GM12878 (cell line): ENCODE data around the gene CNN2. TPM values are rescaled to one million over a fixed set of nuclear protein-coding genes. Genes with fewer than 3 reads are reported as not detected.

Source experiments
- ATAC-seq: fragments of 200-7000 bp; cut with Tn5 transposase; 3 replicates; pipeline ENCODE4 v1.9.1; 2020; ENCODE audit warnings: mild to moderate bottlenecking, moderate library complexity
- BruUV-seq: library from RNA; stranded (reverse); fragments of 400-500 nt; replicated peaks from 2 replicates; lab custom pipeline; 2021; lab: Mats Ljungman, UMichigan
- CTCF ChIA-PET: fragments of 300-600 bp; sonication (Branson Sonifier 250); formaldehyde crosslinking; extraction: SDS; loops from one replicate; lab custom pipeline; 2021; ENCODE audit warnings: inconsistent platforms; lab: Yijun Ruan, JAX
- POLR2A ChIA-PET: fragments of 350-600 bp; formaldehyde crosslinking; extraction: SDS; loops from one replicate; lab custom pipeline; 2021; ENCODE audit warnings: inconsistent platforms; lab: Charles Lee
- RAD21 ChIA-PET: fragments of 300-600 bp; sonication (Branson Sonifier 250); formaldehyde crosslinking; loops from one replicate; lab custom pipeline; 2023; ENCODE audit warnings: antibody characterized with exemption; ENCODE audit not compliant: unreplicated experiment; lab: Charles Lee
- SMC1A ChIA-PET: fragments of 300-600 bp; sonication (Branson Sonifier 250); formaldehyde crosslinking; loops from one replicate; lab custom pipeline; 2023; ENCODE audit not compliant: unreplicated experiment, uncharacterized antibody; lab: Charles Lee
- DNase-seq: peaks from one replicate; pipeline ENCODE4 v3.0.0-alpha.2; 2011; ENCODE audit warnings: low read depth, low spot score
- FAIRE-seq: peaks from 3 replicates; lab custom pipeline; 2011; peaks lifted over from hg19 to GRCh38; lab: Jason Lieb, UNC
- H2AFZ ChIP-seq: 2 replicates; pipeline ENCODE4 v1.6.0; 2011; ENCODE audit warnings: low read depth, low read length, control low read depth; ENCODE audit not compliant: control insufficient read depth
- H3K27ac ChIP-seq: 2 replicates; pipeline ENCODE4 v1.5.1; 2011; ENCODE audit warnings: control low read depth; ENCODE audit not compliant: control insufficient read depth, insufficient read depth
- H3K27me3 ChIP-seq, 2 experiments: replicated peaks in 1 of 2; 2 replicates each; pipeline versions ENCODE4 v1.6.0 to v1.6.1; 2011; ENCODE audit warnings: low read length in 1 of 2; ENCODE audit not compliant: control insufficient read depth in 2 of 2, insufficient read depth in 2 of 2
- H3K36me3 ChIP-seq, 2 experiments: 2 replicates each; pipeline ENCODE4 v1.5.1; 2011; ENCODE audit warnings: low read length in 1 of 2; ENCODE audit not compliant: control insufficient read depth in 2 of 2, insufficient read depth in 2 of 2
- H3K4me1 ChIP-seq: 2 replicates; pipeline ENCODE4 v1.6.1; 2011; ENCODE audit warnings: mild to moderate bottlenecking, low read length, moderate library complexity, mixed read lengths; ENCODE audit not compliant: control insufficient read depth, insufficient read depth
- H3K4me2 ChIP-seq: 2 replicates; pipeline ENCODE4 v1.6.0; 2011; ENCODE audit warnings: control low read depth; ENCODE audit not compliant: control insufficient read depth, insufficient read depth
- H3K4me3 ChIP-seq: fragments of 200-600 bp; sonication (generic); 2 replicates; pipeline ENCODE4 v1.5.1; 2016
- H3K79me2 ChIP-seq: 2 replicates; pipeline ENCODE4 v1.6.0; 2011; ENCODE audit warnings: low read length; ENCODE audit not compliant: control insufficient read depth, insufficient read depth
- H3K9ac ChIP-seq: 2 replicates; pipeline ENCODE4 v1.8.0; 2011; ENCODE audit warnings: low read length, control low read depth, mixed read lengths; ENCODE audit not compliant: control insufficient read depth, insufficient read depth
- H3K9me3 ChIP-seq: replicated peaks from 3 replicates; pipeline ENCODE4 v1.5.1; 2011; ENCODE audit warnings: mild to moderate bottlenecking, low read length; ENCODE audit not compliant: control insufficient read depth, insufficient read depth
- H4K20me1 ChIP-seq: 2 replicates; pipeline ENCODE4 v1.6.0; 2011; ENCODE audit not compliant: control insufficient read depth, insufficient read depth
- BACH1 ChIP-seq: fragments of 450-650 bp; IDR thresholded peaks from 2 replicates; pipeline ENCODE4 v1.6.1; 2017; ENCODE audit warnings: mild to moderate bottlenecking, borderline replicate concordance
- BCL11A ChIP-seq: IDR thresholded peaks from 2 replicates; pipeline ENCODE4 v1.6.1; 2011; ENCODE audit warnings: low read depth, low read length
- CBFB ChIP-seq: IDR thresholded peaks from 2 replicates; pipeline ENCODE4 v1.6.1; 2016; ENCODE audit warnings: antibody characterized with exemption, low read depth
- EZH2 ChIP-seq: IDR thresholded peaks from 2 replicates; pipeline ENCODE4 v1.6.1; 2012; ENCODE audit warnings: low read depth, mild to moderate bottlenecking, control low read depth, inconsistent platforms, low read length, borderline replicate concordance; ENCODE audit not compliant: control insufficient read depth
- HDAC6 ChIP-seq: fragments of 200-600 bp; sonication (generic); IDR thresholded peaks from one replicate; pipeline ENCODE4 v1.8.0; 2017; ENCODE audit warnings: antibody characterized with exemption; ENCODE audit not compliant: unreplicated experiment
- IKZF1 ChIP-seq: fragments of 450-650 bp; conservative IDR thresholded peaks from 2 replicates; pipeline ENCODE4 v1.6.1; 2017; ENCODE audit warnings: antibody characterized with exemption, mild to moderate bottlenecking
- JUND ChIP-seq: IDR thresholded peaks from 2 replicates; pipeline ENCODE4 v1.6.1; 2012; ENCODE audit warnings: low read depth, mild to moderate bottlenecking, low read length, improper control_type of control experiment, moderate library complexity
- PAX8 ChIP-seq: fragments of 450-650 bp; IDR thresholded peaks from 2 replicates; pipeline ENCODE4 v1.6.1; 2017; ENCODE audit warnings: mild to moderate bottlenecking, moderate library complexity
- RAD21 ChIP-seq: IDR thresholded peaks from 2 replicates; pipeline ENCODE4 v1.6.1; 2011; ENCODE audit warnings: mild to moderate bottlenecking, low read depth, low read length, moderate library complexity; ENCODE audit not compliant: insufficient read depth
- RUNX3 ChIP-seq: IDR thresholded peaks from 2 replicates; pipeline ENCODE4 v1.6.1; 2012; ENCODE audit warnings: low read length, inconsistent platforms
- ZNF622 ChIP-seq: fragments of 450-650 bp; IDR thresholded peaks from 2 replicates; pipeline ENCODE4 v1.6.1; 2017; ENCODE audit warnings: mild to moderate bottlenecking, inconsistent platforms
- WGBS: methylation state at CpG from one replicate; pipeline ENCODE4 v1.1.6; 2016; ENCODE audit warnings: low lambda C conversion rate; ENCODE audit not compliant: insufficient replicate concordance, insufficient coverage; ENCODE audit errors: missing lambda C conversion rate; 5-methylcytosine and 5-hydroxymethylcytosine counted together
- in situ Hi-C: fragments of 300-500 bp; cut with MboI; formaldehyde crosslinking; loops from 9 replicates; pipeline ENCODE4 v1.14.3; 2018; ENCODE audit warnings: mixed read lengths
- intact Hi-C: fragments of 100-400 bp; cut with micrococcal nuclease; formaldehyde crosslinking; loops from one replicate; pipeline ENCODE4 v1.14.2; 2022; ENCODE audit not compliant: unreplicated experiment
- polyA plus RNA-seq, 11 experiments: library from polyadenylated mRNA; depleted of rRNA in 4 of 11; unstranded in 6 of 11; stranded (reverse) in 5 of 11; fragments of >200 nt; fragmentation: Nextera tagmentation in 4 of 11; fragmentation: Illumina TruSeq in 1 of 11; extraction: Ambion mirVana in 4 of 11; extraction: Trizol in 1 of 11; gene quantifications; 1 replicate in 1 of 11; 2 replicates in 10 of 11; pipeline versions ENCODE4 v1.2.1 to v1.2.3, GENCODE V29; 2011 to 2016; ENCODE audit warnings: inconsistent platforms in 2 of 11, missing spikeins in 2 of 11, low read depth in 1 of 11
- total RNA-seq, 4 experiments: library from RNA; depleted of rRNA in 3 of 4; stranded (reverse); fragments of >200 nt in 3 of 4; fragmentation: Illumina TruSeq in 1 of 4; extraction: Trizol in 1 of 4; gene quantifications; 2 replicates each; pipeline versions ENCODE4 v1.2.1 to v1.2.3, GENCODE V29; 2013 to 2021
- TF ChIP-seq, protein P1 (sequence below): fragments of 450-650 bp; IDR thresholded peaks from 2 replicates; pipeline ENCODE4 v1.6.1; 2017; ENCODE audit warnings: mild to moderate bottlenecking
- TF ChIP-seq, protein P2 (sequence below): fragments of 450-650 bp; IDR thresholded peaks from 2 replicates; pipeline ENCODE4 v1.6.1; 2014; ENCODE audit warnings: mild to moderate bottlenecking
- TF ChIP-seq, protein P3 (sequence below): fragments of 450-650 bp; IDR thresholded peaks from 2 replicates; pipeline ENCODE4 v1.6.1; 2017; ENCODE audit warnings: antibody characterized with exemption, mild to moderate bottlenecking, moderate library complexity
- TF ChIP-seq, protein P4 (sequence below): IDR thresholded peaks from 2 replicates; pipeline ENCODE4 v1.6.1; 2011; ENCODE audit warnings: low read depth, mild to moderate bottlenecking, low read length, moderate library complexity, borderline replicate concordance; ENCODE audit errors: extremely low read depth
- TF ChIP-seq, protein P5 (sequence below), 3 experiments: IDR thresholded peaks in 2 of 3; conservative IDR thresholded peaks in 1 of 3; 2 replicates each; pipeline ENCODE4 v1.5.1; 2011; ENCODE audit warnings: low read depth in 3 of 3, low read length in 3 of 3, mild to moderate bottlenecking in 3 of 3, control low read depth in 2 of 3, moderate library complexity in 2 of 3, inconsistent platforms in 1 of 3, mixed read lengths in 1 of 3; ENCODE audit not compliant: control insufficient read depth in 2 of 3, insufficient read depth in 1 of 3; ENCODE audit errors: extremely low read depth in 1 of 3

The CNN2 gene
- total and polyA plus RNA-seq, 10 of the 15 experiments (the other 5 are each of a cell fraction or from before 2014, with no cell fraction given) = 34.7 to 311 (median 172) TPM

DNA sequence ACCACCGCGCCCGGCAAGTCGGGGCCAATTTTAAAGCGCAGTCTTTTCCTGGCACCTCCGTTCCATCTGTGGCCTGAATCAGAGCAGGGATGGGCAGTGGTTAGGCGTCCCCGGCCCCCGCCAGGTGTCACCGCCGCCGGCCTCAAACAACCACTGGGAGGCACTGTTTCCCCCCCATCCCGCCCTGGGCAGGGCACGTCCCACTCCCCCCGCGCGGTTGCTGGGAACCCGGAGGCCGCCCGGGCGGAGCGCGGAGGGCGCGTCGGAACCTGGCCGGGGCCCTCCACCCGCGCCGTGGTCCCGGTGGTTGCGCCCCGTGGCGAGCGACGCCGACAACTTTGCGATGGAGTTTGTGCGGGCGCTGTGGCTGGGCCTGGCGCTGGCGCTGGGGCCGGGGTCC, 26.3 kb upstream of the CNN2 start, which contains the start of gene GRIN3B:
TSS of gene GRIN3B (plus strand) at position 325 of the 400 bp plus-strand sequence. CDS start at position 344, 19 bp downstream.
- Histone ChIP-seq H3K9ac (no peak within 1 kb of the TSS), H3K4me1 (no peaks in the 10 kb centered on the region; the same call in 1 of the 2 replicates), H3K4me3 (no peak within 1 kb of the TSS), H3K27me3 (peaks cover 3 to 5% of the 10 kb centered on the region in 2 experiments; a peak in 3 of 4 replicates), H3K27ac (no peak within 1 kb of the TSS), H4K20me1 (no peaks in the 10 kb centered on the region), H3K9me3 (no peaks in the 10 kb centered on the region), H2AFZ (no peak within 1 kb of the TSS), H3K36me3 (no peaks in the 10 kb centered on the region), H3K4me2 (no peak within 1 kb of the TSS), H3K79me2 (no peaks in the 10 kb centered on the region)
- intact Hi-C loops = loop anchor here (1.0 kb wide), 1 partner anchor 75 kb away; no protein-coding TSS in a partner anchor
- ATAC-seq = peak; percentile 65
- POLR2A ChIA-PET = interaction anchor here (0.6 to 1.1 kb wide), 2 partner anchors 19 to 77 kb away, joined by 3 to 4 read pairs; no protein-coding TSS in a partner anchor
- SMC1A ChIA-PET = no interaction called here
- in situ Hi-C loops = no loop called here
- no peak for FAIRE-seq
- CTCF ChIA-PET = interaction anchor here (1.7 kb wide), 1 partner anchor 75 kb away, joined by 4 read pairs; no protein-coding TSS in a partner anchor
- 3% methylated on average over 15 of the region's 43 CpGs for WGBS
- RAD21 ChIA-PET = interaction anchor here (1.4 kb wide), 1 partner anchor 143 kb away, joined by 4 read pairs; no protein-coding TSS in a partner anchor
- BruUV-seq = no TSS peak
- no peak for DNase-seq
- TF ChIP-seq JUND = no peak
- TF ChIP-seq EZH2 = no peak
- TF ChIP-seq, protein P1, sequence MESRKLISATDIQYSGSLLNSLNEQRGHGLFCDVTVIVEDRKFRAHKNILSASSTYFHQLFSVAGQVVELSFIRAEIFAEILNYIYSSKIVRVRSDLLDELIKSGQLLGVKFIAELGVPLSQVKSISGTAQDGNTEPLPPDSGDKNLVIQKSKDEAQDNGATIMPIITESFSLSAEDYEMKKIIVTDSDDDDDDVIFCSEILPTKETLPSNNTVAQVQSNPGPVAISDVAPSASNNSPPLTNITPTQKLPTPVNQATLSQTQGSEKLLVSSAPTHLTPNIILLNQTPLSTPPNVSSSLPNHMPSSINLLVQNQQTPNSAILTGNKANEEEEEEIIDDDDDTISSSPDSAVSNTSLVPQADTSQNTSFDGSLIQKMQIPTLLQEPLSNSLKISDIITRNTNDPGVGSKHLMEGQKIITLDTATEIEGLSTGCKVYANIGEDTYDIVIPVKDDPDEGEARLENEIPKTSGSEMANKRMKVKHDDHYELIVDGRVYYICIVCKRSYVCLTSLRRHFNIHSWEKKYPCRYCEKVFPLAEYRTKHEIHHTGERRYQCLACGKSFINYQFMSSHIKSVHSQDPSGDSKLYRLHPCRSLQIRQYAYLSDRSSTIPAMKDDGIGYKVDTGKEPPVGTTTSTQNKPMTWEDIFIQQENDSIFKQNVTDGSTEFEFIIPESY = no peak
- 0 out of 2 replicates have a peak, but pooled peaks have one; percentile 27 for TF ChIP-seq RAD21
- TF ChIP-seq, protein P2, sequence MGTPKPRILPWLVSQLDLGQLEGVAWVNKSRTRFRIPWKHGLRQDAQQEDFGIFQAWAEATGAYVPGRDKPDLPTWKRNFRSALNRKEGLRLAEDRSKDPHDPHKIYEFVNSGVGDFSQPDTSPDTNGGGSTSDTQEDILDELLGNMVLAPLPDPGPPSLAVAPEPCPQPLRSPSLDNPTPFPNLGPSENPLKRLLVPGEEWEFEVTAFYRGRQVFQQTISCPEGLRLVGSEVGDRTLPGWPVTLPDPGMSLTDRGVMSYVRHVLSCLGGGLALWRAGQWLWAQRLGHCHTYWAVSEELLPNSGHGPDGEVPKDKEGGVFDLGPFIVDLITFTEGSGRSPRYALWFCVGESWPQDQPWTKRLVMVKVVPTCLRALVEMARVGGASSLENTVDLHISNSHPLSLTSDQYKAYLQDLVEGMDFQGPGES = no peak
- TF ChIP-seq PAX8 = no peak
- 0 out of 2 replicates have a peak, but pooled peaks have one; percentile 14 for TF ChIP-seq IKZF1
- TF ChIP-seq CBFB = no peak
- no peak for TF ChIP-seq BCL11A
- TF ChIP-seq, protein P3, sequence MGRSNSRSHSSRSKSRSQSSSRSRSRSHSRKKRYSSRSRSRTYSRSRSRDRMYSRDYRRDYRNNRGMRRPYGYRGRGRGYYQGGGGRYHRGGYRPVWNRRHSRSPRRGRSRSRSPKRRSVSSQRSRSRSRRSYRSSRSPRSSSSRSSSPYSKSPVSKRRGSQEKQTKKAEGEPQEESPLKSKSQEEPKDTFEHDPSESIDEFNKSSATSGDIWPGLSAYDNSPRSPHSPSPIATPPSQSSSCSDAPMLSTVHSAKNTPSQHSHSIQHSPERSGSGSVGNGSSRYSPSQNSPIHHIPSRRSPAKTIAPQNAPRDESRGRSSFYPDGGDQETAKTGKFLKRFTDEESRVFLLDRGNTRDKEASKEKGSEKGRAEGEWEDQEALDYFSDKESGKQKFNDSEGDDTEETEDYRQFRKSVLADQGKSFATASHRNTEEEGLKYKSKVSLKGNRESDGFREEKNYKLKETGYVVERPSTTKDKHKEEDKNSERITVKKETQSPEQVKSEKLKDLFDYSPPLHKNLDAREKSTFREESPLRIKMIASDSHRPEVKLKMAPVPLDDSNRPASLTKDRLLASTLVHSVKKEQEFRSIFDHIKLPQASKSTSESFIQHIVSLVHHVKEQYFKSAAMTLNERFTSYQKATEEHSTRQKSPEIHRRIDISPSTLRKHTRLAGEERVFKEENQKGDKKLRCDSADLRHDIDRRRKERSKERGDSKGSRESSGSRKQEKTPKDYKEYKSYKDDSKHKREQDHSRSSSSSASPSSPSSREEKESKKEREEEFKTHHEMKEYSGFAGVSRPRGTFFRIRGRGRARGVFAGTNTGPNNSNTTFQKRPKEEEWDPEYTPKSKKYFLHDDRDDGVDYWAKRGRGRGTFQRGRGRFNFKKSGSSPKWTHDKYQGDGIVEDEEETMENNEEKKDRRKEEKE = no peak
- TF ChIP-seq RUNX3 = peak; percentile 15; the same call in 1 of the 2 replicates
- peak; percentile 73 for TF ChIP-seq HDAC6
- TF ChIP-seq, protein P4, sequence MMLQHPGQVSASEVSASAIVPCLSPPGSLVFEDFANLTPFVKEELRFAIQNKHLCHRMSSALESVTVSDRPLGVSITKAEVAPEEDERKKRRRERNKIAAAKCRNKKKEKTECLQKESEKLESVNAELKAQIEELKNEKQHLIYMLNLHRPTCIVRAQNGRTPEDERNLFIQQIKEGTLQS = no peak
- TF ChIP-seq, protein P5, sequence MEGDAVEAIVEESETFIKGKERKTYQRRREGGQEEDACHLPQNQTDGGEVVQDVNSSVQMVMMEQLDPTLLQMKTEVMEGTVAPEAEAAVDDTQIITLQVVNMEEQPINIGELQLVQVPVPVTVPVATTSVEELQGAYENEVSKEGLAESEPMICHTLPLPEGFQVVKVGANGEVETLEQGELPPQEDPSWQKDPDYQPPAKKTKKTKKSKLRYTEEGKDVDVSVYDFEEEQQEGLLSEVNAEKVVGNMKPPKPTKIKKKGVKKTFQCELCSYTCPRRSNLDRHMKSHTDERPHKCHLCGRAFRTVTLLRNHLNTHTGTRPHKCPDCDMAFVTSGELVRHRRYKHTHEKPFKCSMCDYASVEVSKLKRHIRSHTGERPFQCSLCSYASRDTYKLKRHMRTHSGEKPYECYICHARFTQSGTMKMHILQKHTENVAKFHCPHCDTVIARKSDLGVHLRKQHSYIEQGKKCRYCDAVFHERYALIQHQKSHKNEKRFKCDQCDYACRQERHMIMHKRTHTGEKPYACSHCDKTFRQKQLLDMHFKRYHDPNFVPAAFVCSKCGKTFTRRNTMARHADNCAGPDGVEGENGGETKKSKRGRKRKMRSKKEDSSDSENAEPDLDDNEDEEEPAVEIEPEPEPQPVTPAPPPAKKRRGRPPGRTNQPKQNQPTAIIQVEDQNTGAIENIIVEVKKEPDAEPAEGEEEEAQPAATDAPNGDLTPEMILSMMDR (IDR thresholded peaks at IDR 0.05 in 2 of 3, conservative IDR thresholded peaks at IDR 0.05 in 1 of 3; ENCODE audit: control insufficient read depth in 2 of 3, extremely low read depth in 1 of 3, insufficient read depth in 1 of 3, low read depth in 3 of 3, low read length in 3 of 3) = peak; percentile 44 to 60 (median 49)
- no peak for TF ChIP-seq ZNF622
- no peak for TF ChIP-seq BACH1
